NT2/D1 (cell line): ENCODE results near the gene PAPOLB.

Source experiments
- DNase-seq: peaks from one replicate; pipeline ENCODE4 v3.0.0-alpha.2; 2011; ENCODE audit warnings: low read depth, low spot score
- H3K27me3 ChIP-seq: 2 replicates; pipeline ENCODE4 v1.6.0; 2011; ENCODE audit warnings: mild to moderate bottlenecking; ENCODE audit not compliant: insufficient read length, insufficient read depth
- H3K36me3 ChIP-seq: 2 replicates; pipeline ENCODE4 v1.6.1; 2011; ENCODE audit warnings: mild to moderate bottlenecking, low read length, mixed read lengths; ENCODE audit not compliant: insufficient read depth, insufficient read length
- H3K4me1 ChIP-seq: 2 replicates; pipeline ENCODE4 v1.5.1; 2011; ENCODE audit not compliant: insufficient read depth, insufficient read length
- H3K4me3 ChIP-seq: 2 replicates; pipeline ENCODE4 v1.5.1; 2011; ENCODE audit warnings: low read depth; ENCODE audit not compliant: insufficient read length
- H3K9ac ChIP-seq: 2 replicates; pipeline ENCODE4 v1.6.0; 2011; ENCODE audit warnings: low read depth; ENCODE audit not compliant: insufficient read length
- H3K9me3 ChIP-seq: 2 replicates; pipeline ENCODE4 v1.5.1; 2011; ENCODE audit warnings: mild to moderate bottlenecking, low read length; ENCODE audit not compliant: insufficient read depth
- SUZ12 ChIP-seq: IDR thresholded peaks from 2 replicates; pipeline ENCODE4 v1.6.1; 2011; ENCODE audit not compliant: insufficient read length, insufficient read depth; ENCODE audit errors: extremely low read depth
- YY1 ChIP-seq: IDR thresholded peaks from 2 replicates; pipeline ENCODE4 v1.6.1; 2011; ENCODE audit not compliant: insufficient read length, insufficient read depth
- ZNF274 ChIP-seq: IDR thresholded peaks from 2 replicates; pipeline ENCODE4 v1.6.1; 2011; ENCODE audit warnings: mild to moderate bottlenecking, low read depth, low read length

The PAPOLB gene

GRCh38 chr7:4833176-4833575 lies 28.7 kb downstream of the PAPOLB start:
- no peak for DNase-seq

GRCh38 chr7:4832711-4833110 lies 29.1 kb downstream of the PAPOLB start:
- no peak for DNase-seq
- Histone ChIP-seq H3K36me3 (peaks cover 28% of the 10 kb centered on the region), H3K4me1 (peaks cover 7% of the 10 kb centered on the region), H3K27me3 (no peaks in the 10 kb centered on the region), H3K9me3 (no peaks in the 10 kb centered on the region), H3K9ac (peak overlapping the region; percentile 18), H3K4me3 (no peak overlapping the region)
- TF ChIP-seq YY1 (no peak), SUZ12 (no peak), ZNF274 (no peak)

More at GRCh38 chr7:4833176-4833575, 28.7 kb downstream of the PAPOLB start:
- Histone ChIP-seq H3K9ac (no peak overlapping the region), H3K4me1 (peaks cover 11% of the 10 kb centered on the region), H3K9me3 (no peaks in the 10 kb centered on the region), H3K27me3 (no peaks in the 10 kb centered on the region), H3K4me3 (no peak overlapping the region), H3K36me3 (peaks cover 28% of the 10 kb centered on the region)
- TF ChIP-seq ZNF274 (no peak), SUZ12 (no peak)

GRCh38 chr7:4831723-4832495 lies 29.9 kb downstream of the PAPOLB start:
- Histone ChIP-seq H3K27me3 (no peaks in the 10 kb centered on the region), H3K4me3 (no peak overlapping the region)
- no peak for TF ChIP-seq SUZ12

GRCh38 chr7:4830176-4830575 lies 31.7 kb downstream of the PAPOLB start:
- peak; percentile 85 for DNase-seq
- TF ChIP-seq YY1 (no peak), ZNF274 (no peak), SUZ12 (no peak)
- peaks cover 22% of the 10 kb centered on the region for H3K36me3 ChIP-seq

More at GRCh38 chr7:4831723-4832495, 29.9 kb downstream of the PAPOLB start:
- H3K9me3 ChIP-seq, result no peaks in the 10 kb centered on the region
- DNase-seq, result no peak
- H3K9ac ChIP-seq, result no peak overlapping the region
- H3K4me1 ChIP-seq, result no peaks in the 10 kb centered on the region
- peaks cover 28% of the 10 kb centered on the region for H3K36me3 ChIP-seq

GRCh38 chr7:4828720-4829383 lies 33.0 kb downstream of the PAPOLB start:
- Histone ChIP-seq H3K9ac (peak overlapping the region; percentile 21), H3K36me3 (peaks cover 10% of the 10 kb centered on the region)

More at GRCh38 chr7:4830176-4830575, 31.7 kb downstream of the PAPOLB start:
- Histone ChIP-seq H3K27me3 (no peaks in the 10 kb centered on the region), H3K9ac (no peak overlapping the region), H3K4me1 (no peaks in the 10 kb centered on the region), H3K4me3 (no peak overlapping the region), H3K9me3 (no peaks in the 10 kb centered on the region)

GRCh38 chr7:4825081-4825480 lies 36.7 kb downstream of the PAPOLB start:
- no peak overlapping the region for H3K4me3 ChIP-seq
- TF ChIP-seq SUZ12 (no peak), YY1 (no peak), ZNF274 (no peak)
- DNase-seq, result no peak
- no peaks in the 10 kb centered on the region for H3K27me3 ChIP-seq
- peaks cover 7% of the 10 kb centered on the region for H3K36me3 ChIP-seq
- H3K4me1 ChIP-seq, result peaks cover 2% of the 10 kb centered on the region
- no peak overlapping the region for H3K9ac ChIP-seq
- H3K9me3 ChIP-seq, result no peaks in the 10 kb centered on the region

More at GRCh38 chr7:4828720-4829383, 33.0 kb downstream of the PAPOLB start:
- no peak for DNase-seq
- Histone ChIP-seq H3K4me1 (no peaks in the 10 kb centered on the region), H3K9me3 (no peaks in the 10 kb centered on the region), H3K4me3 (no peak overlapping the region), H3K27me3 (no peaks in the 10 kb centered on the region)
- TF ChIP-seq YY1 (no peak), SUZ12 (no peak), ZNF274 (no peak)

GRCh38 chr7:4824120-4824775 lies 37.6 kb downstream of the PAPOLB start:
- Histone ChIP-seq H3K4me1 (peaks cover 2% of the 10 kb centered on the region), H3K9me3 (no peaks in the 10 kb centered on the region), H3K4me3 (no peak overlapping the region), H3K36me3 (peaks cover 4% of the 10 kb centered on the region), H3K27me3 (no peaks in the 10 kb centered on the region), H3K9ac (no peak overlapping the region)
- no peak for DNase-seq
- no peak for TF ChIP-seq YY1
- TF ChIP-seq ZNF274, result no peak
- no peak for TF ChIP-seq SUZ12
